Hematopoietic multipotent progenitor cell (in vitro differentiated cells): ENCODE results near the gene CHMP3. TPM values are rescaled to one million over a fixed set of nuclear protein-coding genes. Genes with fewer than 3 reads are reported as not detected.

ENCODE experiments used
- DNase-seq, 3 donors: peaks; one replicate each; pipeline ENCODE4 v3.0.0-alpha.2; 2011 to 2015; ENCODE audit warnings: low read depth in 2 of 3, low spot score in 2 of 3
- small RNA-seq: library from RNA; depleted of rRNA; stranded (forward); fragments of <200 nt; gene quantifications from one replicate; pipeline ENCODE3, GENCODE V24; 2012
- total RNA-seq: library from RNA; depleted of rRNA; stranded (reverse); fragments of >200 nt; gene quantifications from one replicate; pipeline ENCODE4 v1.2.3, GENCODE V29; 2012

The CHMP3 gene
- total RNA-seq, 1 donor: 30.4 TPM

DNA sequence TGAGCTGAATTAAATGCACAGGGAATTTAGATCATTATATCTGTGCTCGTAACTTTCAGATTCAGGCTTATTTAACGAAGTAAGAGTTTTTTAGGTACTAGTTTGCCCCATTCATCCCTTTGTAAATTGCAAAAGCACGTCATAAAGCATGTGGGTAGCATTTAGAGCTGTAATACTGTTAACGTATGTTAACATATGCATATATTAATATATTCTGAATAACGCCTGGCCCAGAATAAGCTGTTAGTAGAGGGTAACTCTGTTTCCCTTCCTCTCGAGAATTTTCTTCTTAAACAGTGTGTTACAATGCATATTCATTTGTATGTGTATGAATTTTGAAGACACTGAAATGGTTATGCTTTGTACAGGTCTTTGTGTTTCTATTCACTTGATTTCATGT is 91.6 kb downstream of the CHMP3 start:
- DNase-seq: no peak

DNA sequence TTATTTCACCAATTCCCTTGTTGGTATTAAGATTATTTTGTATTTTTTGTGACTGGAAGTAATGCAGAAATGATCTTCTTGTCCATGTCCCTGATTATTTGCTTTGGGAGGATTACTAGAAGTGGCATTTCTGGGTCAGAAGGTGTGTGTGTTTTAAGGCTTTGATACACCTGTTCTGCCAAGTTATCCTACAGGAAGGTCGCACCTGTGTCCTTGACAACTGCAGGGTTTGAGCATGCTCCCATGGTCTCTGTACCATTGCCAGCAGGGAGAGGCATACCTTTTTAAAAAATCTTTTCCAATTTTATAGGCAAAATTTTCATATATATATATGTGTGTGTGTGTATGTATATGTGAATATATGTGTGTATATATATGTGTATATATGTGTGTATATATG is 92.4 kb downstream of the CHMP3 start:
- DNase-seq: no peak

DNA sequence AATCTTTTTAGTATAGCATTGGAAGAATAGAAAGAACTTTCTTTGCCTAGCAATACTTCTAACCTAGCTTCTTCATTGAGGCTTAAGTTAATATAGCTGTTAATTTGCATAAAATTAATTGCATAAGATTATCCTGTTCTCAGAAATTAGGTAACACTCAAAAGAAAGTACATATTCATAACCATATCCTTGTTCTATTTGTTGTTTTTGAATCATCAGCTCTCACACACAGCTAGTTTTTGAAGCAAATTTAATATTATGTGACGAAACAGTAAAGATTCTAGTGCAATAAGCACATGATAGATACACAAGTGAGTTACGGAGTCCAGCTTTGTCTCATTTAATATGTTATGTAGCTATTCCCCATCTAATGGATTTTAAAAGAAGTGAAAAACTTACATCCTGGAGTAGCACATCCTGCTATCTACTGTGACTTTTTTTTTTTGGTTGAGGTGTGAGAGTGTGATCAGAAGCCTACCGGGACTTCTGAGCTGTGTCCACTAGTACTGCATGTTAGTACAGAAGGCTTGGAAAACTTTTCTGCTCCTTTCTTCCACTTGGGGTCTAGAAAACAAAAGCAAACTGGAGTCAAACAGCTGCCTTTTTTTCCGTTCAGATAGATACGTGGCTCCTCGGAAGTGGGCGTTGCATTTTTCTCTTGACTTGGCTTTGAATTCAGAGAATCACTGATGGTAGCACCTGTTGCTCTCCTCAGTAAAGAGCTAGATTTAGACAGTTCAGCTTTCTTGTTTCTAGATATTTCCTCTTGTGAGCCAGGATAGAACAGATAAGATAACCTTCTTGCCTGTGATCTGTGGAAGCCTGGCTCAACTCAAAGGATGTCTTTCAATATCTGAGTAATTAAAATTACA is 94.8 kb downstream of the CHMP3 start:
- no peak for DNase-seq

DNA sequence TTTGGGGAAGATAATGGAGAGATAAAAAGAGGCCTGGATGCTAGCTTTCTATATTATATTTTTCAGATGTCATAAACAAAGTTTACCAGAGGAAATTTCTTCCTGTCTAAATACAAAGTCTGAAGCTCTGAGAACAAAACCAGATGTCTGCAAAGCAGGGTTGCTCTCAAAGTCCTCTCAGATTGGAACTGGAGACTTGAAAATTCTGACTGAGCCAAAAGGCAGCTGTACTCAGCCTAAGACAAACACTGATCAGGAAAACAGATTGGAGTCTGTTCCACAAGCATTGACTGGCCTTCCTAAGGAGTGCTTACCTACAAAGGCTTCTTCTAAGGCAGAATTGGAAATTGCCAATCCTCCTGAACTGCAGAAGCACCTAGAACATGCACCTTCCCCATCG is 96.9 kb downstream of the CHMP3 start:
- DNase-seq: no peak

DNA sequence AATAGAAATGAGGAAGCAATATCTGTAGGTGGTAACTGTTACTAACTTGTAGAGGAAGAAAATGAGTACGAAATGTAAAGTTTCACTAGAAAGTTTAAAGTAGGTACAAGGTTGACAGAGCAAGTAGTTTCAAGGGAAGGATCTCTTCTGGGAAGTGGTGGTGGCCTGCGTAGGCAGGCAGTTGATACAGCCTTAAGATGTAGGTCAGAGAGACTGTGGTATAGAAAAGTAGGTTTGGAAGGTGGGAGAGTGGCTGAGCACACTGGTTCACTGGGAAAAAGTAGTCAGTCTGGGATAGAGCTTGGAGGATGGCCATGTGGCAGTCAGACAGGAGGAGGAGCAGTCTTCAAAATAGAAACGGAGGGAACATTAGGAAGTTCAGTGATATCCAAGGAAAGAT is 98.6 kb downstream of the CHMP3 start:
- no peak for DNase-seq

DNA sequence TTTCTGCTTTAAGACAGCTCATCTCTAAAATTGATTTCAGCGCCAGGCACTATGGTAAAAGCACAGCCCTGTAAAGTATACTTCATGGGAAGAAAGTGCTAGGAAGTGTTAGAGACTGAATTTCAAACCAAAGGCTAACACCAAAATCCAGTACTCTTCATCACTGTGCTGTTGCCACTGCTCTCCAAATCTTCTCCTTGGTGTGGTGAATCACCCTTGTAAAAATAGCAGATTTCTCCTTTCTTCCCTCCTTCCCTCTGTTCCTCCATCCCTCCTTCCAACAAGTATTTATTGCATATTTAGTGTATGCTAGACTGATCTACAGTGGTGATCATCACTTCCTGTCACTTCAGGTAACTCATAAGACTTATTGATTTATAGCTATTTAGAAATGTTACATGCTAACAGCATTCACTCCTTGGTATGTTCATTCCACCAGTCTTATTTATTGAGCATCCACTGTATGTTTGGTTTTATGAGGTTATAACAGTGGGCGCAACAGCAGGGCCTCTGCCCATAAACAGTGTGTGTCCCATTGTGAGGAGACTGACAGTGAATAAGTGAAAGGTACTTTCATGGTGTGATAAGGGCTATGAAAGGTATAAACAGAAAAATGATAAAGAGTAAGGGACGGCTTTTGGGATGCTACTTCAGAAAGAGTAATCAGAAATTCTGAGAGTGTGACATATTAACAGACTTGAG is 102.0 kb downstream of the CHMP3 start:
- DNase-seq: no peak

DNA sequence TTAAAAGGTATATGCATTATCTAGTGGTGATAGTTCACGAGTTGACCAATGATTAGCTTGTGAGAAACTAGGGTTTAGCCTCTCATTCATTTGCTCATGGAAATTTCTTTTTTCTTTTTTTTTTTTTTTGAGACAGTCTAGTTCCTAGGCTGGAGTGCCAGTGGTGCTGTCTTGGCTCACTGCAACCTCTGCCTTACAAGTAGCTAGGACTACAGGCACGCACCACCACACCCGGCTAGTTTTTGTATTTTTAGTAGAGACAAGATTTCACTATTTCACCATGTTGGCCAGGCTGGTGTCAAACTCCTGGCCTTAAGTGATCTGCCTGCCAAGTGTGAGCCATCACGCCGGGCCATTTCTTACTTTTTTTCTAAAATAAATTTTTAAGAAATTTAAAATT is 108.1 kb downstream of the CHMP3 start:
- DNase-seq: no peak

DNA sequence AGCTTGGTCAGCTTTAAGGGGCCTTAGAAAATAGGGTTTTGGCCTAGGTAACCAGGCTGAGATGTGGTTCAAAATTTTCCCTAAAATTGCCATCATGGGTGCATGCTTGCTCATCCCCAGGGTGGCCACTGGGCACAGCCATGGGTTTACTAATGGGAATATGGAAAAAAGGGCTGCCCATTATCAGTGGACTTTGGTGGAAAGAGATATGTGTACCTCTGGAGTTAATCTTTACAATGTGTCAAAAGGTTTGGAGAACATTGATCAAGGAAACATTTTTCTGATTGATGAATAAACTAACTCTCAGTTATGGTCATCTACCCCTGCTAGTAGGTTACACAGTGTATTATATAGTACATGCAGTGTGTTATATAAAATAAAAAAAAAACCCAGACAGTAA is 109.0 kb downstream of the CHMP3 start:
- DNase-seq: no peak

DNA sequence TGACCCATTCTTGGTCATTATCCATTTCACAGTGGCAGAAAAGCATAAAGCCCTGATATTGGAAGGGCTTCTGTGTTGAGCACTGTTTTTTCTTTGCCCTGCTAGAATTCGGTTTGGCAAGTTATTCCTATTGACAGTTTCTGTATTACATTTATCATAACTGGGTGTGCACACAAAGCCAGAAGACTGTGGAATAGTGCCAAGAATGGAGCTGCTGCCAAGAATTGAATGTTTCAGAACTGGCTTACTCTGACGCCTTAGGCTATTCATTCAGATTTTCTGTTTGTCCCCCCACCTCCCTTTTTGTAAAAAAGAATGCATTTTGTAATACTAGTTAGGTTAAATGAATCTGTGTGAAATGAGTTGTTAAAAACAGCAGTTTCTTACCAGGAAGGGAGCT is 109.4 kb downstream of the CHMP3 start:
- no peak for DNase-seq

Small RNAs within 50 kb of the gene (small RNA-seq; reads per million reads assigned to genes)
- gene RNU6-640P: not detected

Other genes with a start within 250 kb of the CHMP3 start
- under 0.01 TPM for gene REEP1, start 225.8 kb downstream of the CHMP3 start, total RNA-seq
- 31.8 TPM for gene KDM3A, start 122.1 kb downstream of the CHMP3 start, total RNA-seq
- gene RNF103, start 60.4 kb upstream of the CHMP3 start, total RNA-seq: 15.6 TPM
- 41.2 TPM for gene RMND5A, start 156.8 kb upstream of the CHMP3 start, total RNA-seq
- gene CD8A, start 227.5 kb upstream of the CHMP3 start, total RNA-seq: 0.27 TPM